Measurements from ENCODE around the gene SUSD3. TPM values are rescaled to one million over a fixed set of nuclear protein-coding genes. Genes with fewer than 3 reads are reported as not detected.

The SUSD3 gene
- total RNA-seq, 4 donors from 2014 or later = 5.5 to 21.5 (median 7.9) TPM

DNA sequence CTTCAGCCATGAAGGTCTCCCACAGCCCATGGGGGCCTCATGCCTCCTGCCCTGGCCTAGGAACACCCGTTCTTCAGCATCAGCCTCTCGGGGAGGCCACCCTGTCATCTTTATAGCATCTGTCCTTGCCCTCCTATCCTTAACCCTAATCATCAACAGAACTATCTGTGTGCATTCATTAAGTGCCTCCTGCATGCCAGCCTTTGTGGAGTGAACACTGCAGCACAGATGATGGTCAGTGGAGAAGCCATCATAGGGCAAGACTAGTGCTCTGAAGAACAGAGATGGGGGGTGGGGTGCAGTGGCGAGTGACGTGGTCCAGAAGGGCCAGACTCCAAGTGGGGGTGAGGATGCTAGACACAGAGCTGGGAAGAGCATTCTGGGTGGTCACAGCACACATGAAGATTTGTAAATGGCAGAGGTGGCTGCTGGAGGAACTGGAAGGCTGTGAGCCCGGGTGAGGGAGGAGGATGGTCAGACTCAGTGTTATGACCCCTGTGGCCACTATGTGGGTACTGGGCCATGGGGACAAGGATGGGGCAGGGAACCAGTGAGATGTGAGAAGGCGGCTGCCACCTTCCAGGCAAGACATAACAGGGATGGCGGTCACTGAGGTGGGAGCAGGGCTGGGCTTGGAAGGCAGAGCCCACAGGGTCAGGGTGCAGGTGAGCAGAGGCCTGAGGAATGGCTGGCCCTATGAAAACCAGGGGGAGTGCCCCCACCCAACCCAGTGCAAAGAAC, 33.9 kb downstream of the SUSD3 start:
- Histone ChIP-seq H3K27me3 (no peaks in the 10 kb centered on the region), H3K4me3 (no peak overlapping the region), H3K4me1 (peaks cover 0 to 32% (median 23%) of the 10 kb centered on the region in 4 donors), H3K9me3 (no peaks in the 10 kb centered on the region), H3K36me3 (no peaks in the 10 kb centered on the region), H3K27ac (peak overlapping the region; percentile 23 to 99 (median 64))
- DNase-seq = peak in 2 of 3 donors; percentile 43 to 45
- TF ChIP-seq, protein P1, sequence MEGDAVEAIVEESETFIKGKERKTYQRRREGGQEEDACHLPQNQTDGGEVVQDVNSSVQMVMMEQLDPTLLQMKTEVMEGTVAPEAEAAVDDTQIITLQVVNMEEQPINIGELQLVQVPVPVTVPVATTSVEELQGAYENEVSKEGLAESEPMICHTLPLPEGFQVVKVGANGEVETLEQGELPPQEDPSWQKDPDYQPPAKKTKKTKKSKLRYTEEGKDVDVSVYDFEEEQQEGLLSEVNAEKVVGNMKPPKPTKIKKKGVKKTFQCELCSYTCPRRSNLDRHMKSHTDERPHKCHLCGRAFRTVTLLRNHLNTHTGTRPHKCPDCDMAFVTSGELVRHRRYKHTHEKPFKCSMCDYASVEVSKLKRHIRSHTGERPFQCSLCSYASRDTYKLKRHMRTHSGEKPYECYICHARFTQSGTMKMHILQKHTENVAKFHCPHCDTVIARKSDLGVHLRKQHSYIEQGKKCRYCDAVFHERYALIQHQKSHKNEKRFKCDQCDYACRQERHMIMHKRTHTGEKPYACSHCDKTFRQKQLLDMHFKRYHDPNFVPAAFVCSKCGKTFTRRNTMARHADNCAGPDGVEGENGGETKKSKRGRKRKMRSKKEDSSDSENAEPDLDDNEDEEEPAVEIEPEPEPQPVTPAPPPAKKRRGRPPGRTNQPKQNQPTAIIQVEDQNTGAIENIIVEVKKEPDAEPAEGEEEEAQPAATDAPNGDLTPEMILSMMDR (IDR thresholded peaks at IDR 0.05) = no peak
- TF ChIP-seq POLR2A (IDR thresholded peaks at IDR 0.05) = no peak

DNA sequence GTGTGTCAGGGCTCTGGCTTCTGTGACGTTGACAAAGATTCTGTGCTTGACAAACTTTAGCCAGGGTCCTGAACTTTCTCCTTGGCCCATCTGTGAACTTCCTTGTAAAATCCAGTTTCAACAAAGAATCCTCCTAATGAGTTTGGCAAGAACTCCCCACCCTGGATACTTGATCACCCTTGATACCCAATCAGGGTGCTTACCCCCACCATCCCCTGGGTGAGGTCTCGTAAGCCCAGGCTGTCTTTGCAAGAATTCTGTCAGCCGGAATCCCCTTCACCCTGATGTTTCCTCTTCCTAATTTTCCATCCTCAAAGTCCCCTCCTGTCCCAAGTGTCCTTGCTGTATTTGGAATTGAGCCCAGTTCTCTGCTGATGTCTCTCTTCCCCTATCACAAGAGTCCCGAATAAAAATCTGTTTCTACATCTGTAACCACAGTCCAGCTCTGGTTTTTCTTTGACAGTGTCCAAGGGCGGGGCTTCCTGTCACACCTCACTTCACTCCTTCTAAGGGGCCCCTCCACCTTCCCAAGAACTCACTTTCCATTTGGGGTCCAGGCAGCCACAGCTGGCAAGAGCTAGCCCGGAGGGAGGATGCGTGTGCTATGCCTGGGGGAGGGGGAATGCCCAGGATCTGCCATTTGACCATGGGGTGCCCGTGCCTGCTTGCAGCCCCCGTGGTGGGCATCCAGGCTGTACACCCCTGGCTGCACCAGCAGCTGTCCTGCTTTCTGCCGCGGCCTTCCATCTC, 34.8 kb downstream of the SUSD3 start:
- H3K4me3 ChIP-seq = peak overlapping the region in 1 of 4 donors; percentile 12
- no peaks in the 10 kb centered on the region for H3K9me3 ChIP-seq
- peak overlapping the region; percentile 23 to 99 (median 64) for H3K27ac ChIP-seq
- peaks cover 5 to 39% (median 31%) of the 10 kb centered on the region in 4 donors for H3K4me1 ChIP-seq
- H3K36me3 ChIP-seq = no peaks in the 10 kb centered on the region
- H3K27me3 ChIP-seq = no peaks in the 10 kb centered on the region
- peak; percentile 45 to 69 (median 58) for DNase-seq
- TF ChIP-seq, protein P1 (IDR thresholded peaks at IDR 0.05) = no peak
- no peak for TF ChIP-seq POLR2A (IDR thresholded peaks at IDR 0.05)

DNA sequence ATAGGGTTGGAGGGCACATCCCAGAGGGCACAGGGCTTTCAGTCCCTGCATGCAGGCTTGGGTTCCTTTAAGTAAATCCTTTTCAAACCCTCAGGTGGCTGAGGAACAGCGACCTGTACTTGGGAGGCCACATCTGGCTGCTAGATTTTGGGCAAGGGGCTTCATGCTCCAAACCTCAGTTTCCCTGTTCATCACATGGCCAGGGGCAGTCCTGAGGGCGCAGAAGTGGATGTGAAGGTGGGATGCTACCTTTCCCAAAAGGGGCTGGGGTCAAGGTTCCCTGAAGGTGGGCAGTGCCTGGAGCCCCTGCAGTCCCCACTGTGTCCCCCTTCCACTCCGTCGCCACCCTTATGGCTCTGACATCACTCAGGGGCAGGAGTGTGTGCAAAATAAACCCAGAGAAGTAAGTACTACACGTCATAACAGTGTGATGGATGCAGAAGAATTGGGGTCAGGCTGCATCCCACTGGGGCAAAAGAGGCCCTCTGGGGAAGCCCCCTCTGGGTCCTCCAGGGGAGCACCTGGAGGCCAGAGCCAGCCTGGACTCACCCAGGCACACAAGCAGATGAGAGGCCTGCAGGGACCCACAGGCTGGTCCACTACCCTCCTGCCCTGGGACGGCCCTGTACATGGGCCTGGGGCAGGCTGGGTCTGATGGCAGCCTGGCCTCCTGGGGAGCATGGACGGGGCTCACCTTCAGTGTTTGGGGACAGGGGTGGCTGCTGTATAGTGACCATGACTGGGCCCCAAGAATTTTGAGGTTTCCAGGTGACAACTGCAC, 35.6 kb downstream of the SUSD3 start:
- peak overlapping the region in 1 of 4 donors; percentile 12 for H3K4me3 ChIP-seq
- H3K36me3 ChIP-seq = no peaks in the 10 kb centered on the region
- DNase-seq = peak in 2 of 3 donors; percentile 47 to 51
- H3K27ac ChIP-seq = peak overlapping the region; percentile 89 to 99 (median 98)
- no peaks in the 10 kb centered on the region for H3K27me3 ChIP-seq
- TF ChIP-seq, protein P1 (IDR thresholded peaks at IDR 0.05) = no peak
- TF ChIP-seq POLR2A (IDR thresholded peaks at IDR 0.05) = no peak
- no peaks in the 10 kb centered on the region for H3K9me3 ChIP-seq
- peaks cover 6 to 42% (median 37%) of the 10 kb centered on the region in 4 donors for H3K4me1 ChIP-seq

DNA sequence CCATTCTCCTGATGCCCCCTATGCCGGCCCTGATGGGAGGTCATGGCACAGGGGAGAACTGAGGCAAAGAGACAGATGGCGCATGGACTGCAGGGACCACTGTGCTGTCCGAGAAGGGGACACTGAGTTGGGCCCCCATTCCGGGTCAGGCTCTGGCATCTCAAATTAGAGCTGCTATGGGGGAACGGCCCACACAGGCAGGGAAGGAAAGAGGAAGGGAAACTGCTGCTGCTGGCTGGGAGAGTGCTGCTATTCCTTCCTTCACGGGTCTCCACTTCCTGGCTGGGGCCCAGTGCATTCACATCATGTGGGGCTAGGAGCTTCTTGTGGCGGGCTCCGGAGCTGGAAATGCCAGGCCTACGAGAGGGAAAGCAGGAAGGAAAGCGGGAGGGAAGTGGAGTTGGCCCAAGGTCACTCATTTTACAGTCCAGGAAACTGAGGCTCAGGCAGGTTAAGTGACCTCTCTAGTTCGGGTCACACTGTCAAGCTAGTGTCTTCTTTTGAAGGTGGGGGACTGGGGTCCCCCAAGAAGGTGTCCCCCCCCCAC, 36.2 kb downstream of the SUSD3 start:
- H3K4me3 ChIP-seq = peak overlapping the region; percentile 44 to 100 (median 60)
- no peaks in the 10 kb centered on the region for H3K36me3 ChIP-seq
- peaks cover 6 to 48% (median 39%) of the 10 kb centered on the region in 4 donors for H3K4me1 ChIP-seq
- peak overlapping the region; percentile 89 to 99 (median 98) for H3K27ac ChIP-seq
- no peaks in the 10 kb centered on the region for H3K9me3 ChIP-seq
- no peaks in the 10 kb centered on the region for H3K27me3 ChIP-seq
- DNase-seq = peak; percentile 62 to 81 (median 80)
- no peak for TF ChIP-seq POLR2A (IDR thresholded peaks at IDR 0.05)

DNA sequence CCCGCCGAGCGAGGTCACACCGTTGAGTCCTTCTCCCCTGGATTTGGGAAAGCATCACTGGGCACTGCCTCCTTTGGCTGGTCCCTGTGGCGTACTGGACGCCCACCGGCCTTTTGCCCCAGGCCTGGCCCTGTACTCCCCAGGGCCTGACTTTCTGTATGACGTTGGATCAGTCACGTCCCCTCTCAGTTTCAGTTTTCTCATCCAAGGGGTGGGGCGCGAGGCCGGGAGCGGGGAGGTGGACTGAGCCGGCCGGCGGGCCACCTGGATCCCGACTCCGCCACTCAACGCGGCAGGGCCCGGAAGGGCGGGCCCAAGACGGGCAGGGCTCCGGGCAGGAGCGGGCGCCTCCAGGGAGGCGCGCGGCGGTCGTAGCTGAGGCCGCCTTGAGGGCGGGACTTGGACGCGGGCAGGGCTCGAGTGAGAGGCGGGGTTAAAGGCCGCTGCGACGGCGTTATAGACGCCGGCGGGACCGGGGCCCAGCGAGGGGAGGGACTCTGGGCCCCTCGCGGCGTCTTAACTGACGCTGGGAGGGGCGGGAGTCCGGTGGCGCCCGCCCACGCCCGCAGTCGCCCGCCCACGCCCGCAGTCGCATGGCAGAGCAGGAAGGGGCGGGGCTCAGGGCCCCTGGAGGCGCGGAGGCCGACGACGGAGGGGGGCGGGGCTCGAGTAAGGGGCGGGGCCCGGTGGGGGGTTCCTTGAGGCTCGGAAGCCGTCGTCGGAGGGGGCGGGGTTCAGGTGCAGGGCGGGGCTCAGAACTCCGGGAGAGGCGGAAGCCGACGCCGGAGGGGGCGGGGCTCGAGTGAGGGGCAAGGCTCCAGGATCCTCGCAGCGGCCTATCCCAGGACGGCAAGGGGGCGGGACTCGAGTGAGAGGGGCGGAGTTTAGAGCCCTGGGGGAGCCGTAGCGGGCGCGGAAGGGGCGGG, 37.0 kb downstream of the SUSD3 start:
- no peaks in the 10 kb centered on the region for H3K36me3 ChIP-seq
- no peaks in the 10 kb centered on the region for H3K9me3 ChIP-seq
- no peaks in the 10 kb centered on the region for H3K27me3 ChIP-seq
- H3K4me3 ChIP-seq = peak overlapping the region; percentile 99 to 100 (median 99)
- DNase-seq = peak; percentile 100
- TF ChIP-seq POLR2A (IDR thresholded peaks at IDR 0.05) = peak; percentile 75 to 83
- TF ChIP-seq, protein P1 (IDR thresholded peaks at IDR 0.05) = no peak
- H3K27ac ChIP-seq = peak overlapping the region; percentile 96 to 99 (median 98)
- peaks cover 6 to 49% (median 39%) of the 10 kb centered on the region in 4 donors for H3K4me1 ChIP-seq

All from Peyer's patch (tissue), 4 donors.